ENCODE measurements around the gene SUPT4H1.

SUPT4H1 gene

GRCh38 chr17:58375811-58376210 is 23.8 kb upstream of the SUPT4H1 start:
- DNase-seq (ENCODE audit: low read depth): no peak
- no peak for TF ChIP-seq CTCF (IDR thresholded peaks at IDR 0.05; ENCODE audit: insufficient read depth, low read depth, low read length, missing control alignments)
- H3K4me3 ChIP-seq (ENCODE audit: low read length): no peak overlapping the region

- TF ChIP-seq CTCF (IDR thresholded peaks at IDR 0.05; ENCODE audit: insufficient read depth, low read depth, low read length, missing control alignments): no peak
- DNase-seq (ENCODE audit: low read depth): no peak
- H3K4me3 ChIP-seq (ENCODE audit: low read length): no peak overlapping the region
These were observed 23.3 kb upstream of the SUPT4H1 start for GRCh38 chr17:58375256-58375655.

DNA sequence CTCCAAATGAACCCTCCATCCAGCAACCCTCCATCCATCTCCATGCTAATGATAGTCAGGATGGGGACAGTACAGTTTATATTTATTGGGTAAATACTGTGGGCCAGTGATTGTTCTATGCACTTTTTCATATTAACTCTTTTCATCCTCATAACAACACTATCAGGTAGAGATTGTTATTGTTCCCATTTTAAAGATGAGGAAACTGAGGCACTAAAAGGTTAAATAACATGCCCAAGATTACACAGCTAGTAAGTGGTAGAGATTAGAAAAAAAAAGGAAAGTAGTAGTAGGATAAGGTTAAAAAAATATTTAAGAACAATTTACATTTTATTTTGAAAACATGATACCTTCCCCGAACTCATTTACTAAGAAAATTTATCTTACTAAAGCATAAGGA is 21.9 kb upstream of the SUPT4H1 start:
- H3K4me3 ChIP-seq (ENCODE audit: low read length): no peak overlapping the region
- TF ChIP-seq CTCF (IDR thresholded peaks at IDR 0.05; ENCODE audit: insufficient read depth, low read depth, low read length, missing control alignments): no peak
- DNase-seq (ENCODE audit: low read depth): no peak

- TF ChIP-seq CTCF (IDR thresholded peaks at IDR 0.05; ENCODE audit: insufficient read depth, low read depth, low read length, missing control alignments): no peak
- no peak for DNase-seq (ENCODE audit: low read depth)
- H3K4me3 ChIP-seq (ENCODE audit: low read length): no peak overlapping the region
These were observed 21.0 kb upstream of the SUPT4H1 start for GRCh38 chr17:58373003-58373402.

- TF ChIP-seq CTCF (IDR thresholded peaks at IDR 0.05; ENCODE audit: insufficient read depth, low read depth, low read length, missing control alignments): no peak
- H3K4me3 ChIP-seq (ENCODE audit: low read length): no peak overlapping the region
- DNase-seq (ENCODE audit: low read depth): no peak
These were observed 19.4 kb upstream of the SUPT4H1 start for GRCh38 chr17:58371300-58371950.

- no peak overlapping the region for H3K4me3 ChIP-seq (ENCODE audit: low read length)
- DNase-seq (ENCODE audit: low read depth): no peak
- no peak for TF ChIP-seq CTCF (IDR thresholded peaks at IDR 0.05; ENCODE audit: insufficient read depth, low read depth, low read length, missing control alignments)
These were observed 18.7 kb upstream of the SUPT4H1 start for GRCh38 chr17:58370716-58371115.

- TF ChIP-seq CTCF (IDR thresholded peaks at IDR 0.05; ENCODE audit: insufficient read depth, low read depth, low read length, missing control alignments): no peak
These were observed 18.3 kb upstream of the SUPT4H1 start for GRCh38 chr17:58370309-58370708.

More at GRCh38 chr17:58370309-58370708, 18.3 kb upstream of the SUPT4H1 start:
- no peak overlapping the region for H3K4me3 ChIP-seq (ENCODE audit: low read length)
- no peak for DNase-seq (ENCODE audit: low read depth)
